ENCODE data around the gene IP6K3. TPM values are rescaled to one million over a fixed set of nuclear protein-coding genes. Genes with fewer than 3 reads are reported as not detected.

The IP6K3 gene
- total RNA-seq, 1 experiment from 2014 or later, result not detected

GRCh38 chr6:33719326-33719987, 27.2 kb downstream of the IP6K3 start:
- no peak for DNase-seq (ENCODE audit: low spot score)
- no peak for TF ChIP-seq EZH2 (IDR thresholded peaks at IDR 0.05; ENCODE audit: borderline replicate concordance, low read depth, low read length, poor library complexity, severe bottlenecking)
- no peak for TF ChIP-seq CTCF (conservative IDR thresholded peaks at IDR 0.05; ENCODE audit: low read depth, low read length)
- intact Hi-C loops (cut with micrococcal nuclease; ENCODE audit: unreplicated experiment), result loop anchor here (10.0 kb wide), 1 partner anchor 435 kb away; no protein-coding TSS in a partner anchor
- no peaks in the 10 kb centered on the region for H3K36me3 ChIP-seq (ENCODE audit: insufficient read depth, low read length, poor library complexity, severe bottlenecking)
- no peaks in the 10 kb centered on the region for H3K27me3 ChIP-seq (replicated peaks; ENCODE audit: insufficient read depth, low read depth, low read length, poor library complexity)
- H3K27ac ChIP-seq (ENCODE audit: low read depth, low read length, poor library complexity, severe bottlenecking), result no peak overlapping the region
- POLR2A ChIA-PET (ENCODE audit: low non-redundant PET), result no interaction called here
- BruUV-seq (replicated peaks), result no TSS peak
- no peaks in the 10 kb centered on the region for H3K9me3 ChIP-seq (ENCODE audit: low read depth, low read length, poor library complexity, severe bottlenecking)
- H3K4me1 ChIP-seq (ENCODE audit: insufficient read depth, low read length, poor library complexity, severe bottlenecking), result no peaks in the 10 kb centered on the region
- no peak overlapping the region for H3K4me3 ChIP-seq (ENCODE audit: low read depth, low read length, poor library complexity, severe bottlenecking)
- CTCF ChIA-PET, result no interaction called here

DNA sequence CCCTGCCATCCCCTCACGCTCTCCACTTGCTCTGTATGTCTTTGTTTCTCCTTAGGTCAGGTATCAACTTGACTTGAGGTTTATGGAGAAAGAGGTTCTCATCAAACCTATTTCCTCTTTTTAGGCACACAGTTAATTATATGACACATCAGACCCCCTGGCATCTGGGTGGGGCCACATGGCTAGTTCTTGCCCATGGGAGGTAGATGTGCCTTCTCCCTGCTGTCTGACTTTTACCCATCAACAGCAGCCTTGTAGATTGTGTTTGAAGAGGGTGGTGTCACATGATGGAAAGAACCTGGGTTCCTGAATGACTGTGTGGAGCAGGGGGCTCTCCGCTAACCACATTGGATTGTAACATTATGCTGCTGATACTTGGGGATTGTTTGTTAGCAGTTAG, 28.0 kb downstream of the IP6K3 start:
- H3K4me1 ChIP-seq (ENCODE audit: insufficient read depth, low read length, poor library complexity, severe bottlenecking), result no peaks in the 10 kb centered on the region
- no peak overlapping the region for H3K27ac ChIP-seq (ENCODE audit: low read depth, low read length, poor library complexity, severe bottlenecking)
- ChIA-PET POLR2A (ENCODE audit: low non-redundant PET) (interaction anchor here (0.6 kb wide), 1 partner anchor 16 kb away, joined by 7 read pairs; no protein-coding TSS in a partner anchor), CTCF (no interaction called here)
- intact Hi-C loops (cut with micrococcal nuclease; ENCODE audit: unreplicated experiment), result loop anchor here (10.0 kb wide), 1 partner anchor 436 kb away; no protein-coding TSS in a partner anchor
- H3K36me3 ChIP-seq (ENCODE audit: insufficient read depth, low read length, poor library complexity, severe bottlenecking), result no peaks in the 10 kb centered on the region
- H3K27me3 ChIP-seq (replicated peaks; ENCODE audit: insufficient read depth, low read depth, low read length, poor library complexity), result no peaks in the 10 kb centered on the region
- H3K9me3 ChIP-seq (ENCODE audit: low read depth, low read length, poor library complexity, severe bottlenecking), result no peaks in the 10 kb centered on the region
- no TSS peak for BruUV-seq (replicated peaks)
- no peak overlapping the region for H3K4me3 ChIP-seq (ENCODE audit: low read depth, low read length, poor library complexity, severe bottlenecking)
- DNase-seq (ENCODE audit: low spot score), result no peak
- TF ChIP-seq EZH2 (IDR thresholded peaks at IDR 0.05; ENCODE audit: borderline replicate concordance, low read depth, low read length, poor library complexity, severe bottlenecking) (no peak), CTCF (conservative IDR thresholded peaks at IDR 0.05; ENCODE audit: low read depth, low read length) (no peak)

GRCh38 chr6:33717934-33718455, 28.7 kb downstream of the IP6K3 start:
- Histone ChIP-seq H3K27ac (ENCODE audit: low read depth, low read length, poor library complexity, severe bottlenecking) (no peak overlapping the region), H3K4me3 (ENCODE audit: low read depth, low read length, poor library complexity, severe bottlenecking) (no peak overlapping the region), H3K36me3 (ENCODE audit: insufficient read depth, low read length, poor library complexity, severe bottlenecking) (no peaks in the 10 kb centered on the region), H3K27me3 (replicated peaks; ENCODE audit: insufficient read depth, low read depth, low read length, poor library complexity) (no peaks in the 10 kb centered on the region), H3K9me3 (ENCODE audit: low read depth, low read length, poor library complexity, severe bottlenecking) (no peaks in the 10 kb centered on the region), H3K4me1 (ENCODE audit: insufficient read depth, low read length, poor library complexity, severe bottlenecking) (no peaks in the 10 kb centered on the region)
- intact Hi-C loops (cut with micrococcal nuclease; ENCODE audit: unreplicated experiment), result loop anchor here (10.0 kb wide), 1 partner anchor 437 kb away; no protein-coding TSS in a partner anchor
- TF ChIP-seq CTCF (conservative IDR thresholded peaks at IDR 0.05; ENCODE audit: low read depth, low read length) (no peak), EZH2 (IDR thresholded peaks at IDR 0.05; ENCODE audit: borderline replicate concordance, low read depth, low read length, poor library complexity, severe bottlenecking) (no peak)
- ChIA-PET CTCF (interaction anchor here (0.6 kb wide), 1 partner anchor 372 kb away, joined by 4 read pairs; no protein-coding TSS in a partner anchor), POLR2A (ENCODE audit: low non-redundant PET) (interaction anchor here (0.6 kb wide), 1 partner anchor 15 kb away, joined by 7 read pairs; no protein-coding TSS in a partner anchor)
- BruUV-seq (replicated peaks), result no TSS peak
- DNase-seq (ENCODE audit: low spot score), result no peak
